ENCODE data around the gene DENND1A. TPM values are rescaled to one million over a fixed set of nuclear protein-coding genes. Genes with fewer than 3 reads are reported as not detected.

DENND1A gene
- total RNA-seq, 4 donors from 2014 or later, result 20.9 to 33.6 (median 23.7) TPM

- TF ChIP-seq EP300 (IDR thresholded peaks at IDR 0.05) (no peak), POLR2AphosphoS5 (IDR thresholded peaks at IDR 0.05) (no peak), POLR2A (IDR thresholded peaks at IDR 0.05) (no peak), CTCF (IDR thresholded peaks at IDR 0.05) (no peak)
- no peak overlapping the region for H3K4me3 ChIP-seq
- H3K27me3 ChIP-seq, result no peaks in the 10 kb centered on the region
- no peak for ATAC-seq
- 80% methylated on average over 3 of the region's 8 CpGs; no CpG with 5 or more reads in 1 of the 2 donors for WGBS, 2 donors (ENCODE audit: low coverage in 1 of 2)
- H3K27ac ChIP-seq, result no peak overlapping the region
- H3K36me3 ChIP-seq, result peaks cover 0 to 7% of the 10 kb centered on the region in 2 donors
- no peaks in the 10 kb centered on the region for H3K4me1 ChIP-seq
- H3K9me3 ChIP-seq, result no peaks in the 10 kb centered on the region
These were observed 436.3 kb downstream of the DENND1A start for GRCh38 chr9:123493627-123494026.

DNA sequence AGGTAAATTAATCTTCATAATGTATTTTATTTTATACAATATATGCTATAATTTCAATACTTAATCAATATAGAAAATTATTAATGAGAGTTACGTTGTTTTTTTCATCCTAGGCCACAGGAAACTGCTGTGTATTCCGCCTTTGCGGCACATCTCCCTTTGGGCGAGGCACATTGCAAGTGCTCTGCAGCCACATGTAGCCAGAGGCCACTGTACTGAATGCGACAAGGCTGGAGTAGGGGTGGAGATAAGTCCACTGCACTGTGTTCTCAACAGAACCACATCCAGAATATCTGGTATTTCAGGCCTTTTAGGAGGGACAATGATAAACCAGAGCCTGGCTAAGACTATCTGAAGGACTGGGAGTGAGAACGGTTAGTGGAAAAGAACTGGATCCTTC, 439.2 kb downstream of the DENND1A start:
- WGBS, 2 donors (ENCODE audit: low coverage in 1 of 2), result 94 to 96% methylated on average over 5 to 6 of the region's 6 CpGs
- no peaks in the 10 kb centered on the region for H3K9me3 ChIP-seq
- H3K27ac ChIP-seq, result no peak overlapping the region
- H3K27me3 ChIP-seq, result no peaks in the 10 kb centered on the region
- peaks cover 0 to 7% of the 10 kb centered on the region in 2 donors for H3K36me3 ChIP-seq
- no peak for ATAC-seq
- no peaks in the 10 kb centered on the region for H3K4me1 ChIP-seq
- no peak for TF ChIP-seq POLR2A (IDR thresholded peaks at IDR 0.05)
- no peak for TF ChIP-seq CTCF (IDR thresholded peaks at IDR 0.05)
- no peak for TF ChIP-seq POLR2AphosphoS5 (IDR thresholded peaks at IDR 0.05)
- no peak for TF ChIP-seq EP300 (IDR thresholded peaks at IDR 0.05)
- no peak overlapping the region for H3K4me3 ChIP-seq

DNA sequence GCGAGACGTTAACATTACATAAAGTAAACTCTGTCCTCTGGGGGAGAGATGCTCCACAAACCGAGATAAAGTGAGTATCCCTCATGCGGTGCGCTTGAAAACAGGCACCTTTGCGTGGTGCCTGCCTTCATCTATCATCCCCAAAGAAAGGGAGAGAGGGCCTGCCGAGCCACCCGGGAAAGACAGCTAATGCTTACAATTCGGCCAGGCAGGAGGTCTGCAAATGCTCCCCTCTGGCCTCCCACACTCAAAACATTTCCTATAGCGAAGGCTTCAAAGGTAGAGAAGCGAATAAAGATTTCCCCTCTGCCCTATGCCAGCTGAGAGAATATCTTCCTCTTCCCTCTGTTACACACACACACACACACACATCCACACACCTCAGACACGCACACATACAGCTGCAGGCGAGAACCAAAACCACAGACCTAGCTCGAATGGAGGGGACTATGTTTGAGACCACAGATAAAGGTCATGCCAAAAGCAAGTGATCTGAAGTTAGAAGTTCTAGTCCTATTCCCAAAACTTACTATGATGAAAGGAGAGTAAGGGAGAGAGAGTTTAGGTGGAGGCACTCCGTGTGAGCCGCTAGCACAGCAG, 441.1 kb downstream of the DENND1A start:
- Histone ChIP-seq H3K27ac (no peak overlapping the region), H3K27me3 (no peaks in the 10 kb centered on the region), H3K4me3 (no peak overlapping the region), H3K4me1 (no peaks in the 10 kb centered on the region), H3K9me3 (no peaks in the 10 kb centered on the region), H3K36me3 (peaks cover 0 to 7% of the 10 kb centered on the region in 2 donors)
- no peak for ATAC-seq
- TF ChIP-seq EP300 (IDR thresholded peaks at IDR 0.05) (no peak), CTCF (IDR thresholded peaks at IDR 0.05) (no peak), POLR2A (IDR thresholded peaks at IDR 0.05) (no peak), POLR2AphosphoS5 (IDR thresholded peaks at IDR 0.05) (no peak)
- WGBS, 2 donors (ENCODE audit: low coverage in 1 of 2), result 74 to 84% methylated on average over 14 of the region's 16 CpGs

DNA sequence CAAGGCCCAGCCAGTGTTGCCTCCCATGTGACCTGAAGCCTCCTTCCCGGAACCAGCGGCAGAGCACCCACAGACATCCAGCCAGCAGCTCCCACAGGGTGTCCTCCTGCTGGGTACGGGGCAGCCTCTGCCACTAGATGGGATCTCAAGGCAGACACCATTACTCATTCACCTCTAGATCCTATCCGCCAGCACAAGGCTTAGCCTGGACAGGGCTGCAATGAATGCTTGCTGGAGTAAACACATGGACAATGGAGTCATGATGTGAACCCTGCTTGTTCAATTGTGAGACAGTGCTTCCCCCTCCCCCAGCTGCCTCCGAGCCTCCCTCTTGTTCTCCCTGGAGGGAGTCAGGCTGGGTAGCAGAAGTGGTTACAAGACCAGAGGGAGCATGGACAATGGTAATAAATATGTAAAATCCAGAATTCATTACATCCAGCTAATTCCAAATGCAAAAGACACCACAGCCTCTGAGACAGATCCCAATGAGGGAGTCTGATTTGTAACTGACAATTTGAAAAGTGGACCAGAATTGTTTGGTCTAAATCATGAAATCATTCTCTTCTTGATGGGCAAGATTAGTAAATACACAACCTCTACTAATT, 441.9 kb downstream of the DENND1A start:
- no peak for ATAC-seq
- Histone ChIP-seq H3K4me3 (no peak overlapping the region), H3K4me1 (no peaks in the 10 kb centered on the region), H3K9me3 (no peaks in the 10 kb centered on the region), H3K36me3 (peaks cover 0 to 7% of the 10 kb centered on the region in 2 donors), H3K27me3 (no peaks in the 10 kb centered on the region), H3K27ac (no peak overlapping the region)
- 80 to 100% methylated on average over 1 to 2 of the region's 5 CpGs for WGBS, 2 donors (ENCODE audit: low coverage in 1 of 2)
- no peak for TF ChIP-seq POLR2AphosphoS5 (IDR thresholded peaks at IDR 0.05)
- no peak for TF ChIP-seq EP300 (IDR thresholded peaks at IDR 0.05)

DNA sequence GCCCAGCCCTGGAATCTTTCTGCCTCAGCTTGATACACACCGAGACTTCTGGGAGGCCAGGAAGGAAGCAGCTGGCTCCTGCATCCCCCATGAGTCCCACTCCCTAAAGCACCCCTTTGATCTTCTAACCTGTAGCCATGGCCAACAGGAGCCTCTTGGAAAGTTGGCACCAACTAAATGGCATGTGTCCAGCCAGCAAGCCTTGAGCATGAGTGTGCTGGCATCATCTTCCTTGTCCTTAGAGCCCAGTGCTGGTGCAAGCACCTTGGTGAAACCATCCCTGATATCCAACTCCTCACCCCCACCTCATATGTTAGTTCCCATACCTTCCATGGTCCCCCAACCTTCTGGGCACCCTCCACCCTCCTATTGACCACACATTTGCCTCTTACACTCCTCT, 443.5 kb downstream of the DENND1A start:
- Histone ChIP-seq H3K27me3 (no peaks in the 10 kb centered on the region), H3K4me1 (no peaks in the 10 kb centered on the region), H3K4me3 (no peak overlapping the region), H3K9me3 (no peaks in the 10 kb centered on the region), H3K36me3 (peaks cover 0 to 5% of the 10 kb centered on the region in 2 donors), H3K27ac (no peak overlapping the region)
- 83% methylated on average over 1 of the region's 1 CpG; no CpG with 5 or more reads in 1 of the 2 donors for WGBS, 2 donors (ENCODE audit: low coverage in 1 of 2)
- no peak for TF ChIP-seq POLR2A (IDR thresholded peaks at IDR 0.05)
- no peak for TF ChIP-seq CTCF (IDR thresholded peaks at IDR 0.05)
- TF ChIP-seq EP300 (IDR thresholded peaks at IDR 0.05), result no peak
- no peak for TF ChIP-seq POLR2AphosphoS5 (IDR thresholded peaks at IDR 0.05)
- ATAC-seq, result no peak
